ENCODE results near the gene CINP. TPM values are rescaled to one million over a fixed set of nuclear protein-coding genes. Genes with fewer than 3 reads are reported as not detected.
A peak's percentile ranks its signal among the peaks of the same experiment; 100 is the strongest.

The CINP gene
- 24.9 TPM for total RNA-seq

DNA sequence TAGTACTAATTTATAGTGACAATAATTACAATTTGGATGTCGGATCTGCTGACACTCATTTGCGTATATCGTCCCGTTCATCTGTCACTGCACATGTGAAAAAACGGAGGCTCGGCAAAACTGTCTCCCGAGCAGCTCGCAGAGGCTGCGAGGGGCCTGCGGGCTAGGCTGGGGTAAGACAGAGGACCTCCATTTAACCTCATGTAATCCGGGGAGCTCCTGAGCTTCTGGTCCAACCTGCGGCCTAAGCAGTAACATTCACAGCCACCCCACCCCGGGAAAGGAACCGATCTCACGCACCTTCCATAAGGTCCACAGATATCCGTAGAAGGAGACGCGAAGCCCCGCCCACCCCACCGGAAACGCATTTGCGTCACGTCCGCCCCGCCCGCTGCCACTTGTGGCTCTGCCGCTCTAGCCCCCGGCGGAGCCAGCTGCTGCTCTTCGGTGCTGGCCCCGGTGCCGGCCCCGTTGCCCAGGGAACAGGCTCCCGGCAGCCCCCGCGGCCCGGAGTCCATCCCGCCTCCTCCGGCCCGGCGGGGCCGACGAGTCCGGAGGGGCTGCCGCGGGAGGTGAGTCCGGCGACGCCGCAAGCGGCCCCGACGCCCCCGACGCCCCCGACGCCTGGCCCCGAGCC lies at the start of gene CINP, which contains the start of gene TECPR2:
TSS of gene CINP (minus strand) at position 346 of the 637 bp plus-strand sequence. CDS start at position 307, 39 bp downstream.
TSS of gene TECPR2 (plus strand) at position 397 of the 637 bp plus-strand sequence. CDS start 13,781 bp downstream, outside the sequence.
- DNase-seq (ENCODE audit: low spot score in 2 of 2): peak; percentile 91 to 92
- FAIRE-seq: no peak

DNA sequence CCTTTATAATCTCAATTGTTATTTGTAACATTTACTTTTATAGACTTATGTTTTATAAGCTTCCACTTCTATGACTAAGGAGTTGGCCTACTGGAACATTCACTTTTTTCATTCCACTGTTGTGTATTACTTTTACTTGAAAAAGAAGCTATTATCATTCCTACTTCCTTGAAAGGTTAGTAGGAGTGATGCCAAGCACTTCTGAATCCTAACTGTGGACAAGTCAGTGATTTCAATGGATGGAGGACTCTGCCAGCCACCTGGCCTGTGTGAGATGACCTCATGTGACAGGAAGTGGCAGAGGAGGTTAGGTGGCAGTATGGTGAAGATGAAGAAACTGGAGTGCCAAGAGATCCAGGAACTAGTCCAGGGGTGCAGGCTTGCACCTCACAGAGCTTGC lies 46.0 kb upstream of the CINP start:
- DNase-seq (ENCODE audit: low spot score in 2 of 2): no peak
- FAIRE-seq: no peak

DNA sequence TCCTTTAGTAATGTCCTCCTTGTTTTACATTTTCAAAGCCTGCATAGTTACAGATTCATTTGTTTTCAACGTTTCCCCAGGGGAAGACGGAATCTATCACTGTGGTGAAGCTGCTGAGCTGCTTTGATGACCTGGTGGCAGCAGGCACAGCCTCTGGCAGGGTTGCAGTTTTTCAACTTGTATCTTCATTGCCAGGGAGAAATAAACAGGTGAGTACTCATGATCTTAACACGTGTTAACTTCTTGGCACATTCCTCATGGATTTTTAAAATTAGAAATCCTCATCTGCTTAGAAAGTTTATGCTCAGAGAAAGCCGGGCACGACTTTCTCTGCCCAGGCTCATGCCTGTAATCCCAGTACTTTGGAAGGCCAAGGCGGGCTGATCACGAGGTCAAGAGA lies 44.6 kb upstream of the CINP start:
- FAIRE-seq (no peak), DNase-seq (ENCODE audit: low spot score in 2 of 2) (no peak)

DNA sequence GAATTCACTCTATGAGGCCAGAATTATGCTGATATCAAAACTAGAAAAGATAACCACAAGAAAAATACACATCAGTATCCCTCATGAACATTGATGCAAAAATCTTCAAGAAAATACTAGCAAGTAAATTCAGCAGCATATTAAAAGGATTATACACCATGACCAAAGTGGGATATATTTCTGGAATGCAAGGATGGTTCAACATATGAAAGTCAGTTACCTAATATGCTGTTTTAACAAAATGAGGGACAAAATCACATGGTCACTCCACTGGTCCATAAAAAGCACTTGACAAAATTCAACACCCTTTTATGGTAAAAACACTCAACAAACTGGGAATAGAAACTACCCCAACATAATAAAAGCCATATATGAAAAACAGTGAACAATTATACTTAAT lies 40.3 kb upstream of the CINP start:
- FAIRE-seq (no peak), DNase-seq (ENCODE audit: low spot score in 2 of 2) (no peak)

DNA sequence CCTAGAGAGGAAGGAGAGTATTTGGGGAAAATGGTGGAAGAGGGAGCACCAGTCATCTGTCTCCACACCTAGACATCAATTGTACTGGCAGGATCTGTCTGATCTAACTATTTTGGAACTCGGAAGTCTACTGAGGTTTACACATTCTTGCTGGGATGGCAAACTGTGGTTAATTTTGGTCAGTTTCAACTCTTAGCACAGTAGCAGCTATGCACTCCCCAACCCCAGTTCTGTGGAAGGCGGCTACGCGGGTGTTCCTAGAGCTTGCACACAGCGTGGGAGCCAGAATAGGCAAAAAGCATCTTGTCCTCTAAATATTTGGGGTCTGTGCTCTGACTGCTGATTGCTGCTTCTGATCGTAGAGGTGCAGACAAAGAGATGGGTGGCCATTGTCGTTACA lies 33.8 kb upstream of the CINP start:
- no peak for DNase-seq (ENCODE audit: low spot score in 2 of 2)

DNA sequence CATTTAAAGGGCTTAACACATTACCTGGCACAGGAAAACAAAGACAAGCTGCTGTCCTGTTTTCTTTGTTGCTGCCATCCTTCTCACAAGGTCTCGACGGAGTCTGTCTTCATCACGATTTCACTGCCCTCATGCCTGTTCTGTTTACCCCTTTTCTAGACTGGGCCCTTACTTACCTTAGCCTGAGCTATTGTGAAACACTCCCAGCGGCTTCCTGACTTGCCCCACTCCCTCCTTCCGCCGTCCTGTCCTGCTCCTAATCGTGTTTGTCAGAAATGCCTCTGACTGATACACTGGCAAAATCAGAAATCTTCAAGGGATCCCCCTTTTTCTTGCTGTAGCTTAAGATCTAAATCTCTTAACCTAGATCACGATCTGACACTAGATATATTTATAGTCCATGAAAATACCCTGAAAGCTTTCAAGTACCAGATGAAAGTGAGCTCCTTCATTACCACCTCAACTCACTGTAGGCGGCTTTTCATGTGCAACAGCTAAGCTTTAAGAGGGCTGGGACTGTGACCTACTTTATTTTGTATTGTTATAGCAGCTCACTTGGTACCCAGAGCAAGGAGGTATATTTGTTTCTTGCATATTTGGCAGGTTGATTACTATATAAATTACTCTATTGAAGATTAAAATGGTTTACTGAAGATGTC lies 32.2 kb upstream of the CINP start:
- DNase-seq (ENCODE audit: low spot score in 2 of 2): no peak
- no peak for FAIRE-seq

More for the DNA sequence above, 33.8 kb upstream of the CINP start:
- FAIRE-seq: no peak

DNA sequence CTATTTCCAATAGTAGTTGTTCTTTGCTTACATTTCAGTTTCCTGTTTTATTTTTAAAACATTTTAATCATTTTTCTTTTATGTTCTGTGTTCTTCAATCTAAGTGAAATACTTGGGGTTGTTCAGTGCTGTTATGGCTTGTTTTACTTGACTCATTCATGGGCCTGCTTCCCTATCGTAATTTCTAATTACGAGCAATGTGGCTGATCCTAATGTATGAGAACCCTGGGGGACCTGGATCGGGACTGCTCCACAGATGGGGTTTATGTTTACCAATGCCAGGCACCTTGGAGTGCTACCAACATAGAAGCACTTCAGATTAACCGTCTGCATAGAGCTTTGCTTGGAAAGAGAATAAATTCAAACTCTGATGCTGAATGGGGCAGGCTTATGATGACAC lies 29.8 kb upstream of the CINP start:
- DNase-seq (ENCODE audit: low spot score in 2 of 2) (no peak), FAIRE-seq (no peak)

DNA sequence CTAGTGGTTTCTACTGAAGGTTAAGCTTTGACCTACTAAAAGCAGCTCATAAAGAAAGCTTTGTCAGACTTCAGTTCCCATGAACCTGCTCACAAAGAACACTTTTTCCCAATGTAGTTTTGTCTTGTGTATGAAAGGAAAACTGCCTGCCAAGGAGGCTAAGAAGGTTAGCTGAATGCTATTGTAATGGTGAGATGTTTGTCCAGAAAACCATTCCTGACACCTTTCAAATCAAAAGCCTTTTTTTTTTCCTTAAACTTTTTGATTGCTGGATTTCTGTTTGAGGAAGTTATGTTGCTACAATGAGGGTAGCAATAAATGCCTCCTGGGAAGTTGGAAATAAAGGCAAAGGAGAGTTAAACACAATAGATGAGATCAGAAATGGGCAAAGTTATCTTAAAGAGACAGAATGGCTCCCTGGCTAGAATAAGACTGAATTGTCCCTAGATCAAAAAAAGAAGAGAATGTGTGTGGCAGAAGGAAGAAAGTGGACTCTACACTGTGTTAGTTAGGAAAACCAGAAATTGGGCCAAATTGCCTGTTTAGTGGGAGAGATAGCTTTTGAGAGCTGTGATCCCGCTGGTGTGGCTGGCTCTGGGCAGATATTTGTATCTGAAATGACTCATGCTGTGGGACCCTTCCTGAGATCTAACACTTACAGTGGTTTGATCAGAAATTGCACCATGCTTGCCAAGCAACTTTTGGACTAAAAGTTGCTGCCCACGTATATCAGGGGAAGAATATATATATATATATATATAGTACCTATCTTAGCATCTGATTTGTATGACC lies 27.6 kb upstream of the CINP start:
- no peak for FAIRE-seq
- no peak for DNase-seq (ENCODE audit: low spot score in 2 of 2)

DNA sequence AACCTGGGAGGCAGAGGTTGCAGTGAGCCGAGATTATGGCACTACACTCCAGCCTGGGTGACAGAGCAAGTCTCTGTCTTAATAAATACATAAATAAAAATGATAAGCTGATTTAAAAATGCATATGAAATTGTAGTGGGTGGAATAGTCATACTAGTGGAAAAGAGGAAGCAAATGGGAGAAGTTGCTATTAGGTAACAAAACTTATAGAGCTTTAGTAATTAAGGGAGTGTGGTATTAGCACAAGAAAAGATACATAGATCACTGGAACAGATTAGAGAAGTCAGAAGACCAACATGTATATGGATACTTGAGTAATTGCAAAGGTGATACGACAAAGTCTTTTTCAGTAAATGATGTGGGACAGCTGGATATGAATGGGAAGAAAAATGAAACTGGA lies 26.6 kb upstream of the CINP start:
- DNase-seq (ENCODE audit: low spot score in 2 of 2) (no peak), FAIRE-seq (no peak)

DNA sequence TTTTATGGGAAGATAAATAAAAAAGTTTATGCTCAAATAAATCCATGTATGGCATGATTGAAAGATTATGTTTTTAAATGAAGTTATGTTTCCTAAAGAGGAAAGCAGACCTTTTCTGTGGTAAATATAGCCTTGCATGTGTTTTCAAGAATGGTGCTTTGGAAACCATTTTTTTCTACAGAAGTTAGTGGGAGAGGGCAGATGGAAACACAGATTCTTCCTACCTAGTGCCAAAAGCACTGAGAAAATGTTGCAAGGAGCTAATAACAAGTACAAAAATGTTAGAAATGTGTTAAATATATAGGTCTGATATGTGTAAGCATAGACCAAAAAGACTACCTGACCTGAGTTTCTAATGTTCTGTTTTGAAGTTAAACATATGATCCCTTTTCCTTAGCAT lies 24.4 kb upstream of the CINP start:
- no peak for FAIRE-seq
- no peak for DNase-seq (ENCODE audit: low spot score in 2 of 2)

DNA sequence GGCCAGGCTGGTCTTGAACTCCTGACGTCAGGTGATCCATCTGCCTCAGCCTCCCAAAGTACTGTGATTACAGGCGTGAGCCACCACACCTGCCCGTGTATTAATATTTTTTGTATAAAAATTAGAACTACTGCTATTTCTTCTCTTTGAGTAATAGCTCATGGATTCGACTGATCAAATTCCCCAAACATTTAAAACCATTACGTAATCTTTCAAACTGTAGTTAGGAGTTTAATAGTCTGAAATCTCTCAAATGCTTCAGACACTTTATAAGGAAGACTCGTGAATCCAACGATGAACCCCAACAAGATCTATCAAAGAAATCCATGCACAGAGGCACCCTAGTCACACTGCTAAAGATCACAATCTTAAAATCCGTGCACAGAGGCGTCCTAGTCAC lies 16.1 kb upstream of the CINP start:
- DNase-seq (ENCODE audit: low spot score in 2 of 2) (no peak), FAIRE-seq (no peak)

DNA sequence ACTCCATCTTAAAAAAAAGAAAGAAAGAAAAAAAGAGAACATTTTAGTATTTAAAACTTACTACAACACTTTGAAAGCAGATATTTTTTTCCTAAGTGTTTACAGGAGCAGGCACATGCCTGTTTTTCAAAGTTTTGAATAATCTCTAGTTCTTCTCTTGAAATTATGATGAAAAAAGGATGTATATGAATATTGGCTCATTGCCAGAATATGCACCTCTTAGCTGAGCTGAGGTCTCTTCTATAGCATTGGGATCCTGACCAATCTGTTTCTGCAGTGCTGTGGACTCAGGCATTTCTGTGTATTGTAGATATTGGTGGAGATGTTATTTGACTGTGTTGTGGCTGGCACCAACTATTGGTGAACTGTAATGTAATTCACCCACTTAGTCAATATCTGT lies 15.0 kb upstream of the CINP start:
- DNase-seq (ENCODE audit: low spot score in 2 of 2) (no peak), FAIRE-seq (no peak)

DNA sequence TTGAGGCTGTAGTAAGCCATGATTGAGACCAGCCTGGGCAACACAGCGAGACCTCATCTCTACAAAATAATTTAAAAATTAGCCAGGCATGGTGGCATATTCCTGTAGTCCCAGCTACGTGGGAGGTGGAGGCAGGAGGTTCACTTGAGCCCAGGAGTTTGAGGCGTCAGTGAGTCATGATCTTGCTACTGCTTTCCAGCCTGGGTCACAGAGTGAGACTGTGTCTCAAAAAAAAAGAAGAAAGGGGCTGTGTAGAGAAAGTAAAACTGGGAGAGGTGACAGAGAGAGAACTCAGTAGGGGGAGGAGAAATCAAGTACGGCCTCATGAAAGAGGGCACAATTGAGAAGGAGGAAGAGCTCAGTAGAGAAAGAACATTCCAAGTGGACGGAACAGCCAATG lies 12.4 kb upstream of the CINP start:
- FAIRE-seq: no peak

DNA sequence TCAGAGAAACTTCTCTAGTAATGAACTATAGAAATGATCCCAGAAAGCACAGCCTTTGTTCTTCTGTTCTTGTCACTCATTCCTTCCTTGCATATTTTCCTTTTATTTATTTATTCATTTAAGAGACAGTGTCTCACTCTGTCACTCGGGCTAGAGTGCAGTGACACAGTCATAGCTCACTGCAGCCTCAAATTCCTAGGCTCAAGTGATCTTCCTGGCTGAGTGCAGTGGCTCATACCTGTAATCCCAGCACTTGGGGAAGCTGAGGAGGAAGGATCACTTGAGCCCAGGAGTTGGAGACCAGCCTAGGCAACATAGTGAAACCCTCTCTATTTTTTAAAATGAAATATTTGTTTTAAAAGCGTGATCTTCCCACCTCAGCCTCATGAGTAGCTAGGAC lies 11.6 kb upstream of the CINP start:
- no peak for DNase-seq (ENCODE audit: low spot score in 2 of 2)
- no peak for FAIRE-seq

More for the DNA sequence above, 12.4 kb upstream of the CINP start:
- no peak for DNase-seq (ENCODE audit: low spot score in 2 of 2)

DNA sequence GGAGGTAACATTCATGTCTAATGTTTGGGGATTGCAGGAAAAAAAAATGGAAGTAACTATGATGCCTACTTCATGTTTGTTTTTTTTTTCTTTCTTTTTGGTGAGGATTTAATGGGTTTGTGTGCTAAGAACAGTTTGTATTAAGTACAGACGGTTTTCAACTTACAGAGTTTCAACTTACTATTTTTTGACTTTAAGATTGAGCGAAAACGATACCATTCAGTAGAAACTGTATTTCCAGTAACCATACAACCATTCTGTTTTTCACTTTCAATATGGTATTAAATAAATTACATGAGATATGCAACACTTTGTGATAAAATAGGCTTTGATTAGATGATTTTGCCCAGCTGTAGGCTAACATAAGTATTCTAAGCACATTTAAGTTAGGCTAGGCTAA lies 10.4 kb upstream of the CINP start:
- FAIRE-seq (no peak), DNase-seq (ENCODE audit: low spot score in 2 of 2) (no peak)

DNA sequence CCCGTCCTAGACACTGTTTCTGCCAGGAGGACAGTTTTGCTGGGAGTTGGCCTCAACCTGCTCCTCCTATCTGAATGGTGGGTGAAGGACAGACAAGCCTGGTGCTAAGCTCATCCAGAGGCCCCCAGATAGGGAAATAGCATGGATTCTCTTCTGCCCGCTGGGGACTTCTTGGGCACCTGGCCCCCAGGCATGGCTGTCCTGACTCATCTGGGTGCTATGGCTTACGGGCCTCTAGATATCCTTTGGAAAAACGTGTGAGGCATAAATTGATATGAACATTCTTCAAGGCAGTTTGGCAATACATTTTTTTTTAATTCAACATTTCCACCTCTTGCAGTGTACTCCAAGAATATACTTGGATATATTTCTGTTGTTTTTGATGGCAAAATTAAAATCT lies 8.7 kb upstream of the CINP start:
- FAIRE-seq (no peak), DNase-seq (ENCODE audit: low spot score in 2 of 2) (no peak)

DNA sequence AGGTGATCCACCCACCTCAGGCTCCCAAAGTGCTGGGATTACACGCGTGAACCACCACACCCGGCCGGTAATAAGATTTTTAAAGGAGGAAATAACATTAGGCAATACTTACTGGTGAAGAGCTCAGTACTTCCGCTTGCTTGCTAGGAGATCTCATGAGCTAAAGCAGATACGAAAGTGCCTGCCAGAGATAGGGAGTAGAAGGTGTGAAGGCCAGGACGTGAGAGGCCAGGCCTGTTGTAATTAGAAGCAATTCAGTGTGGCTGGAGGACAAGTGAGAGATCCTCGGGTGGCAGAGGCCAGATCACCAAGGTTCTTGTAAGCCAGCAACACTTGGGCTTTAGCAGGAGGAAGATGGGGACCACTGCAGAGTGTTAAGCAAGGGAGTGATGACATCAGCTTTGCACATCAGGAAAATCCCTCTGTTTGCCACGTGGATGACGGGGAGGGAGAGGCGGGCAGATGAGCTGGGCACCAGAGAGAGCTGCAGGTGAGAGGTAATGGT lies 7.7 kb upstream of the CINP start:
- no peak for DNase-seq (ENCODE audit: low spot score in 2 of 2)
- FAIRE-seq: no peak

DNA sequence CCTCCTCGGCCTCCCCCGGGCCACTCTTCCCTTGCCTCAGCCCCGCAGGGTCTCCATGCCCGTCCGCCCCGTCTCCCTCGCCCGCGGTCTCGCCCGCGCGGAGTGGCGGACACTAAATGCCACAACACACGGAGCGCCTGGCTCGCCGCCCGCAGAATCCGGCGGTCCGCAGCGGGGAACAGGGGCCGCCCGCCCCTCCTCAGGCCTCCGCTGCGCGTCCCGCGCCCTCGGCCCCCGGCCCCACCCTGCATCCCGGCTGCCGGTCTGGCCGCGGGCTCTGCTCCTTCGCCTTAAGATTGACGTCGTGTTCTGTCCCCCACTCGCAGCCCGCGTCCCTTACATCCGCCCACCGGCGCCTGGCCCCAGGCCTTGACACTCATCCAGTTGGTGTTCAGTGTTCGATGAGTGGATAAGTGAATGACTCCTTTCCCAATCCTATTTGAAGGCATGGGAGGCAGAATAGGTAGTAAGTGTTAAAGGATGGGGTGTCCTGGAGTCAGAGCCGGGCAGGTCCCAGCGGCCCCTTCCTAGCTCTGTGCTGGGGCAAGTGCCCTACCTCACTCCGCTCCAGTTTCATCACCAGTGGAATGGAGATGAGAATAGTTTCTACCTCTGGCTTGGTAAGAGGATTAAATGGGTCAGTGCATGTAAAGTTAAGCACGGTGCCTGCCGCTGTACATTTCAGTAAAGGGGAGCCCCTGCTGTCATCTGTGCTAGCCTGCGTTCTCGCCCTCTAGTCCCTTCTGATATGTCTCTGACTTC lies 673 bp upstream of the CINP start:
- DNase-seq (ENCODE audit: low spot score in 2 of 2) (no peak), FAIRE-seq (no peak)

DNA sequence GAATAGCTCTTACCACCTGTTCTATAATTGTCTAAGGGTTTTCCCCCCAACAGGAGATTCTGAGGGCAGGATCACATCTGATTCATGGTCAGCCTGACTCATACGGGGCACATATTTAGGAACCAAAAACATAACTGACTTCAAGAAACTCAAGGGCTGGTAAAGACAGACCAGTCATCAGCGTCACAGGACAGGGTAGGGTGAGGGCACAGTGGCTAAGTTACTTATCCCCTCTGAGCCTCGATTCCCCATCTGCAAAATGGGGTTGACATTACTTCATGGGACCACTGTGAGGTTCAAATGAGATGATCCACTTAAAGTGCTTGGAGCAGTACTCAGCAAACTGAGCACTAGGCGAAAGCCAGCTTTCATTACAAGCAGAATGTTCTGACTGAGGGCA lies 606 bp downstream of the CINP start:
- DNase-seq (ENCODE audit: low spot score in 2 of 2) (peak in 1 of 2 donors; percentile 30), FAIRE-seq (no peak)

DNA sequence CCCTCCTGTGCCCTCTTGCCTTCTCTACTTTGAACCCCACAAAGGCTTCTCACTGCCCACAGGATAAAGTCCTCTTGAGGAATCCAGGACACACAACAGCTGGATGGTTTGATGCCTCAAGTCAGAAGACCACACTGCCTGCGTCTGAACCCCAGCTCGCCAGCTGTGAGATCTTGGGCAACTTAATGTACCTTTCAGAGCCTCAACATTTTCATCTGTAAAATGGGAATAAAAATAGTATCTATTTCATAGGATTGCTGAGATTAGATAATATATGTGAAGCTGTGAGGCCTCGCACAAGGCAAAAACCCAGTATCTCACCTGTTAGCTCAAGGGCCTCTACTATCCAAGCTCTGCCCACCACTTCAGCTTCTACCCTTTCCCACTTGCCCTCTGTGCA lies 2.3 kb downstream of the CINP start:
- DNase-seq (ENCODE audit: low spot score in 2 of 2) (no peak), FAIRE-seq (no peak)

DNA sequence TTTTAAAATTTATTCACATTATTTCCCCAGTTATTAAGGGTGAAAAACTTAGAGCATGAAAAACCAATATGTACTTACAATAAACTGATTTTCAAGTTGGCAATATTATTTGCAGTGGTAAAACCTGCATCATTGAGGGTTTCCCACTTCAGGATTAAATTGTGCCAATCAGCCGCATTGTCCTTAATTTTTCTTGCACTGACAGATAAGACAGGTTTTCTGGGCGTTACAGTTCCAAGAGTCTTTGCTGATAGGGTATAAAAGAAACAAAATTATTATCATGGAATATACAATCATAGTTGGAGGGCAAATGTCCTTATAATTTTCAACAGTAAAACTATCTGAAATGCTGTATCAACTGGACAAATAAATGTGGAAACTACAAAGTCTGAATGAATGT lies 3.3 kb downstream of the CINP start:
- DNase-seq (ENCODE audit: low spot score in 2 of 2) (no peak), FAIRE-seq (no peak)

Data from frontal cortex (tissue), 4 donors.